ENCODE measurements around the gene MICU1.
"Not testable (repeated sequence)": the region's sequence is repeated elsewhere in the genome, so short reads cannot be mapped to it uniquely, and the experiment has no call there.

The MICU1 gene

DNA sequence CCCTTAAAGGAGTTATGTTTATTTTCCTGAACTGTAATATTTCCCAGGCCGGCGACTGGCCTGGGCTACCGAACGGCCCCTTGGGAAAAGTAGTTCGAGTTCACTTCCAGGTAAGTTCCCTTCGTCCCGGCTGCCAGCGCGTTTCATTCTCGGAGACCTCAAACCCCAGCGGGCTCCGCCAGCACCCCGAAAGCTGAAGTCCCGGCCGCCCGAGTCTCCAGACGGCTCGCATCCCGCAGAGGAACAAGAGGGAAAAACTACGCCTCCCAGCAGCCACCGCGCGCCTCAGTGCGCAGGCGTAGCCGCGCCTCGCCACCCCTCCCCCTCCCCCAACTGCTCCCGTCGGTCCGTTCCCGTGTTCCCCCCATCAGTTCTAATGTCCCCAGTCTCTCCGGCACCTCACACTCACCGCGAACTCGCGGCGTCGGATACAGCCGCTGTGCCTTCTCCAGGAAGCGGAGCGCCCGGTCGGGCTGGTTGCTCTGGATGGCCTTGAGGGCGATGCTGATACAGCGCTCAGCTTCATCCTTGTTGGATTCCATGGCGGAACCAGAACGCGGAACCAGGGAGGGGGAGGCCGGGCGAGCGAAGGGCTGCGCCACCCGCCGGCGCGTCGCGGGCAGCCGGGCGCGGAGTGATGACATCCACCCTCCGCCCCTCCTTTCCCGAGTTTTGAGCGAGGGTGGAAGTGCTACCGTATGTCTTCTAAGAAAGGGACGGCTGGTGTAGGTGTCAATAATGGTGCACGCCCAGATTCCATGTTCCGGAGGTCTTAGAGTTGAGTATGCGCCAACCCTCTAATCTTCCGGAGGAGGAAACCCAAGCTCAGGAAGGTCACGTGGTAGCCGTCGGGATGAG is 271.3 kb downstream of the MICU1 start, which contains the start of gene DNAJB12:
TSS of gene DNAJB12 (minus strand) at position 564 of the 858 bp plus-strand sequence. CDS start at position 542, 22 bp downstream.
- H3K36me3 Mint-ChIP-seq (ENCODE audit: low read depth): peaks cover 15% of the 10 kb centered on the region
- no peaks in the 10 kb centered on the region for H3K9me3 Mint-ChIP-seq
- DNase-seq (ENCODE audit: low spot score): peak; percentile 90
- peak within 1 kb of the TSS; percentile 99 for H3K27ac Mint-ChIP-seq
- peak within 1 kb of the TSS; percentile 99 for H3K4me3 Mint-ChIP-seq
- no peaks in the 10 kb centered on the region for H3K27me3 Mint-ChIP-seq (ENCODE audit: low read depth)
- peaks cover 26% of the 10 kb centered on the region for H3K4me1 Mint-ChIP-seq (ENCODE audit: low read depth)

GRCh38 chr10:72353965-72354355 is 271.9 kb downstream of the MICU1 start:
- no peak for DNase-seq (ENCODE audit: low spot score)
- peak overlapping the region; percentile 99 for H3K27ac Mint-ChIP-seq
- no peaks in the 10 kb centered on the region for H3K9me3 Mint-ChIP-seq
- H3K4me1 Mint-ChIP-seq (ENCODE audit: low read depth): peaks cover 30% of the 10 kb centered on the region
- H3K4me3 Mint-ChIP-seq: peak overlapping the region; percentile 99
- H3K36me3 Mint-ChIP-seq (ENCODE audit: low read depth): peaks cover 17% of the 10 kb centered on the region
- H3K27me3 Mint-ChIP-seq (ENCODE audit: low read depth): no peaks in the 10 kb centered on the region

- no peak for DNase-seq (ENCODE audit: low spot score)
- Mint-ChIP-seq H3K9me3 (no peaks in the 10 kb centered on the region), H3K36me3 (ENCODE audit: low read depth) (peaks cover 18% of the 10 kb centered on the region), H3K4me1 (ENCODE audit: low read depth) (peaks cover 33% of the 10 kb centered on the region), H3K4me3 (peak overlapping the region; percentile 99), H3K27ac (peak overlapping the region; percentile 99), H3K27me3 (ENCODE audit: low read depth) (no peaks in the 10 kb centered on the region)
These were observed 272.6 kb downstream of the MICU1 start for GRCh38 chr10:72353028-72353964.

GRCh38 chr10:72351479-72351878 is 274.4 kb downstream of the MICU1 start:
- Mint-ChIP-seq H3K4me1 (ENCODE audit: low read depth) (peaks cover 33% of the 10 kb centered on the region), H3K4me3 (no peak overlapping the region), H3K27ac (no peak overlapping the region), H3K9me3 (no peaks in the 10 kb centered on the region), H3K27me3 (ENCODE audit: low read depth) (no peaks in the 10 kb centered on the region), H3K36me3 (ENCODE audit: low read depth) (peaks cover 18% of the 10 kb centered on the region)
- DNase-seq (ENCODE audit: low spot score): no peak

DNA sequence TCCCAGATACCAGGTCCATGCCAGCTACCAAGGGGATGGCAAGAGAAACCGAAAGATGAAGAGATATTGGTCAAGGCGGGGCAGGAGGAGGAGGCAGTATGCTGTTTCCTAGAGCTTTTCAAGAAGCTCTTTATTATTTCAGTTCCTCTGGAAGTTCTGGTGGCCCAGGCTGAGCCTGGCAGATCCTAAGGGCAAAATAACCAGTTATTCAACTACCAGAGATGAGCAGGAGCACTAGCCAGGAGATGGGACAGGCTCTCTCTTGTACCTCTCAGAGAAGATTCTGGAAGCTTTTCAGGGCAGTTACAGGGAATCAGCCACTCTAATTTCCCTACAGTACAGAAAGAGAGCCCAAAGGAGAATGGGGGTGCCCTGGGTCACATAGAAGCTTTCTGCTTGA is 276.4 kb downstream of the MICU1 start:
- Mint-ChIP-seq H3K27me3 (ENCODE audit: low read depth) (no peaks in the 10 kb centered on the region), H3K4me3 (no peak overlapping the region), H3K36me3 (ENCODE audit: low read depth) (peaks cover 19% of the 10 kb centered on the region), H3K4me1 (ENCODE audit: low read depth) (peaks cover 26% of the 10 kb centered on the region), H3K27ac (no peak overlapping the region), H3K9me3 (no peaks in the 10 kb centered on the region)
- no peak for DNase-seq (ENCODE audit: low spot score)

GRCh38 chr10:72348282-72348681 is 277.6 kb downstream of the MICU1 start:
- Mint-ChIP-seq H3K36me3 (ENCODE audit: low read depth) (peaks cover 19% of the 10 kb centered on the region), H3K4me1 (ENCODE audit: low read depth) (peaks cover 19% of the 10 kb centered on the region), H3K4me3 (no peak overlapping the region), H3K27ac (no peak overlapping the region), H3K9me3 (no peaks in the 10 kb centered on the region), H3K27me3 (ENCODE audit: low read depth) (no peaks in the 10 kb centered on the region)
- no peak for DNase-seq (ENCODE audit: low spot score)

DNA sequence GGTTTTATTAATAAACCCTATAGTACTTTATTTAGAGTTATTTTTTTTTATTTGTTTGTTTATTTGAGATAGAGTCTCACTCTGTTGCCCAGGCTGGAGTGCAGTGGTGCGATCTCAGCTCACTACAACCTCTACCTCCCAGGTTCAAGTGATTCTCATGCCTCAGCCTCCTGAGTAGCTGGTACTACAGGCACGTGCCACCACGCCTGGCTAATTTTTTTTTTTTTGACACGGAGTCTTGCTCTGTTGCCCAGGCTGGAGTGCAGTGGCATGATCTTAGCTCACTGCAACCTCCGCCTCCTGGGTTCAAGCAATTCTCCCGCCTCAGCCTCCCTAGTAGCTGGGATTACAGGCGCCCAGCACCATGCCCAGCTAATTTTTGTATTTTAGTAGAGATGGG is 279.8 kb downstream of the MICU1 start:
- DNase-seq (ENCODE audit: low spot score); H3K4me1 Mint-ChIP-seq (ENCODE audit: low read depth); H3K27ac Mint-ChIP-seq; H3K9me3 Mint-ChIP-seq; H3K27me3 Mint-ChIP-seq (ENCODE audit: low read depth); H3K4me3 Mint-ChIP-seq: not testable (repeated sequence)
- H3K36me3 Mint-ChIP-seq (ENCODE audit: low read depth): peaks cover 17% of the 10 kb centered on the region

DNA sequence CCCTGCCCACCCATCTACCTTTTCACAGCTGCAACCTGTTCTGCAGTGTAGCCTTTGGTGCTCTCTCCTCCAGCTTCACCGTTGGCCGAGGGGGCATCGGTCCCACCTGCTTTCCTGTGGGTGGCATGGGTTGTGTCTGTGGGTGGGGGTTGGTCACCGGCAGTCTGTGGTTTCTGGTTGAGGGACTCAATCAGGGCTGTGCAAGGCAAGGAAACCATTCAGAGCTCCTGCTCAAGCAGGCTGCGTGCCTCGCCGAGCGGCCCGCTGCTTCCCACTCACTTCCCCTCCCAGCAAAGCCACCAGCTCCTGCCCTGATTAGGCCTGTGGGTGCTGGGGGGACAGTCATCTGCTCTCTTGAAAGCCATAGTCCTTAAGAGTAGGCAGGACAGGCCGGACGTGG is 280.9 kb downstream of the MICU1 start:
- DNase-seq (ENCODE audit: low spot score): no peak
- Mint-ChIP-seq H3K27ac (no peak overlapping the region), H3K4me3 (no peak overlapping the region), H3K9me3 (no peaks in the 10 kb centered on the region), H3K36me3 (ENCODE audit: low read depth) (peaks cover 25% of the 10 kb centered on the region), H3K4me1 (ENCODE audit: low read depth) (peaks cover 12% of the 10 kb centered on the region), H3K27me3 (ENCODE audit: low read depth) (no peaks in the 10 kb centered on the region)

GRCh38 chr10:72342911-72343310 is 283.0 kb downstream of the MICU1 start:
- H3K9me3 Mint-ChIP-seq: no peaks in the 10 kb centered on the region
- DNase-seq (ENCODE audit: low spot score): no peak
- H3K4me1 Mint-ChIP-seq (ENCODE audit: low read depth): peaks cover 5% of the 10 kb centered on the region
- peaks cover 20% of the 10 kb centered on the region for H3K36me3 Mint-ChIP-seq (ENCODE audit: low read depth)
- H3K27ac Mint-ChIP-seq: peak overlapping the region; percentile 36
- no peak overlapping the region for H3K4me3 Mint-ChIP-seq
- H3K27me3 Mint-ChIP-seq (ENCODE audit: low read depth): no peaks in the 10 kb centered on the region

GRCh38 chr10:72340510-72341261 is 285.2 kb downstream of the MICU1 start:
- H3K4me3 Mint-ChIP-seq: no peak overlapping the region
- DNase-seq (ENCODE audit: low spot score): peak; percentile 74
- peaks cover 22% of the 10 kb centered on the region for H3K4me1 Mint-ChIP-seq (ENCODE audit: low read depth)
- no peaks in the 10 kb centered on the region for H3K27me3 Mint-ChIP-seq (ENCODE audit: low read depth)
- no peaks in the 10 kb centered on the region for H3K9me3 Mint-ChIP-seq
- H3K36me3 Mint-ChIP-seq (ENCODE audit: low read depth): peaks cover 35% of the 10 kb centered on the region
- peak overlapping the region; percentile 26 for H3K27ac Mint-ChIP-seq

GRCh38 chr10:72338180-72338579 is 287.7 kb downstream of the MICU1 start:
- H3K4me3 Mint-ChIP-seq: no peak overlapping the region
- peaks cover 45% of the 10 kb centered on the region for H3K36me3 Mint-ChIP-seq (ENCODE audit: low read depth)
- H3K27me3 Mint-ChIP-seq (ENCODE audit: low read depth): no peaks in the 10 kb centered on the region
- H3K27ac Mint-ChIP-seq: no peak overlapping the region
- DNase-seq (ENCODE audit: low spot score): no peak
- H3K4me1 Mint-ChIP-seq (ENCODE audit: low read depth): peaks cover 44% of the 10 kb centered on the region
- no peaks in the 10 kb centered on the region for H3K9me3 Mint-ChIP-seq

- H3K36me3 Mint-ChIP-seq (ENCODE audit: low read depth): peaks cover 48% of the 10 kb centered on the region
- H3K4me1 Mint-ChIP-seq (ENCODE audit: low read depth): peaks cover 49% of the 10 kb centered on the region
These were observed 288.2 kb downstream of the MICU1 start for GRCh38 chr10:72337722-72338121.

GRCh38 chr10:72337039-72337629 is 288.7 kb downstream of the MICU1 start:
- Mint-ChIP-seq H3K4me1 (ENCODE audit: low read depth) (peaks cover 52% of the 10 kb centered on the region), H3K27me3 (ENCODE audit: low read depth) (no peaks in the 10 kb centered on the region), H3K9me3 (no peaks in the 10 kb centered on the region), H3K36me3 (ENCODE audit: low read depth) (peaks cover 49% of the 10 kb centered on the region), H3K27ac (no peak overlapping the region), H3K4me3 (peak overlapping the region; percentile 19)
- DNase-seq (ENCODE audit: low spot score): peak; percentile 55

More at GRCh38 chr10:72337722-72338121, 288.2 kb downstream of the MICU1 start:
- H3K27ac Mint-ChIP-seq: no peak overlapping the region
- H3K27me3 Mint-ChIP-seq (ENCODE audit: low read depth): no peaks in the 10 kb centered on the region
- H3K9me3 Mint-ChIP-seq: no peaks in the 10 kb centered on the region
- no peak overlapping the region for H3K4me3 Mint-ChIP-seq
- DNase-seq (ENCODE audit: low spot score): no peak

Measured in T-helper 2 cell treated with Interferon-gamma antibody and Interleukin-4, amounts not matched to agents 5 μg/mL and 100 μg/mL, for 36 hours (primary cell).